Esophagus squamous epithelium (tissue), 5 donors: ENCODE data around the gene DRGX. TPM values are rescaled to one million over a fixed set of nuclear protein-coding genes. Genes with fewer than 3 reads are reported as not detected.

Experiments used
- DNase-seq: peaks from one replicate; lab custom pipeline; 2025; lab: John Stamatoyannopoulos, UW
- H3K27ac ChIP-seq, 4 donors: fragments of 200-600 bp; sonication (generic); one replicate each; pipeline ENCODE4 v1.5.1; 2016 to 2019; ENCODE audit warnings: mild to moderate bottlenecking in 1 of 4
- H3K27me3 ChIP-seq, 4 donors: fragments of 200-600 bp; sonication (generic); 1 replicate in 3 of 4; 2 replicates in 1 of 4; pipeline versions ENCODE4 v1.5.1 to v1.6.0; 2017 to 2021; ENCODE audit warnings: antibody characterized with exemption in 1 of 4
- H3K36me3 ChIP-seq, 3 donors: fragments of 200-600 bp; sonication (generic); one replicate each; pipeline ENCODE4 v1.5.1; 2016 to 2019
- H3K4me1 ChIP-seq, 3 donors: fragments of 200-600 bp; sonication (generic); one replicate each; pipeline ENCODE4 v1.5.1; 2017 to 2019
- H3K4me3 ChIP-seq, 4 donors: fragments of 200-600 bp; sonication (generic); 1 replicate in 3 of 4; 2 replicates in 1 of 4; pipeline ENCODE4 v1.5.1; 2016 to 2019; ENCODE audit warnings: mild to moderate bottlenecking in 2 of 4, moderate library complexity in 1 of 4
- H3K9me3 ChIP-seq, 3 donors: fragments of 200-600 bp; sonication (generic); one replicate each; pipeline ENCODE4 v1.5.1; 2016 to 2019
- CTCF ChIP-seq, 6 experiments: fragments of 450-650 bp in 4 of 6; fragments of 200-600 bp in 2 of 6; sonication (generic) in 2 of 6; IDR thresholded peaks; one replicate each; pipeline ENCODE4 v1.5.1; 2016 to 2019; ENCODE audit warnings: antibody characterized with exemption in 6 of 6, mild to moderate bottlenecking in 4 of 6, moderate library complexity in 4 of 6
- POLR2A ChIP-seq, 4 donors: fragments of 450-650 bp; IDR thresholded peaks; one replicate each; pipeline ENCODE4 v1.6.1; 2017; ENCODE audit warnings: antibody characterized with exemption in 4 of 4, mild to moderate bottlenecking in 4 of 4, moderate library complexity in 3 of 4
- WGBS, 2 donors: methylation state at CpG; one replicate each; pipeline ENCODE4 v1.1.5; 2018; 5-methylcytosine and 5-hydroxymethylcytosine counted together
- intact Hi-C: fragments of 100-400 bp; cut with DNase I; formaldehyde crosslinking; loops from one replicate; pipeline ENCODE4 v1.15.0; 2022
- total RNA-seq, 4 donors: library from RNA; depleted of rRNA; stranded (reverse); fragments of >200 nt; gene quantifications; one replicate each; pipeline ENCODE4 v1.1.0, GENCODE V29; 2016
- donor health status: DM: yes; HTN: yes; CAD: no.

The DRGX gene
- total RNA-seq, 4 donors from 2014 or later: not detected

GRCh38 chr10:49367600-49367999, 28.3 kb downstream of the DRGX start:
- DNase-seq: no peak

GRCh38 chr10:49366460-49366859, 29.4 kb downstream of the DRGX start:
- no peaks in the 10 kb centered on the region for H3K9me3 ChIP-seq
- no peak overlapping the region for H3K4me3 ChIP-seq
- H3K27ac ChIP-seq: no peak overlapping the region
- WGBS, 2 donors: 68 to 74% methylated on average over 4 of the region's 4 CpGs
- peaks cover 0 to 5% (median 0%) of the 10 kb centered on the region in 4 donors for H3K27me3 ChIP-seq
- intact Hi-C loops: no loop called here
- H3K4me1 ChIP-seq: no peaks in the 10 kb centered on the region
- TF ChIP-seq CTCF (IDR thresholded peaks at IDR 0.05) (no peak), POLR2A (IDR thresholded peaks at IDR 0.05) (no peak)
- H3K36me3 ChIP-seq: no peaks in the 10 kb centered on the region
- DNase-seq: no peak

More at GRCh38 chr10:49367600-49367999, 28.3 kb downstream of the DRGX start:
- Histone ChIP-seq H3K4me1 (no peaks in the 10 kb centered on the region), H3K27me3 (peaks cover 0 to 5% (median 0%) of the 10 kb centered on the region in 4 donors), H3K4me3 (no peak overlapping the region), H3K27ac (no peak overlapping the region), H3K9me3 (no peaks in the 10 kb centered on the region), H3K36me3 (no peaks in the 10 kb centered on the region)
- 40 to 49% methylated on average over 5 of the region's 5 CpGs for WGBS, 2 donors
- intact Hi-C loops: no loop called here
- TF ChIP-seq CTCF (IDR thresholded peaks at IDR 0.05): no peak
- TF ChIP-seq POLR2A (IDR thresholded peaks at IDR 0.05): no peak

GRCh38 chr10:49365675-49366415, 30.0 kb downstream of the DRGX start:
- no peak overlapping the region for H3K27ac ChIP-seq
- 73 to 100% methylated on average over 3 of the region's 23 CpGs for WGBS, 2 donors
- intact Hi-C loops: no loop called here
- TF ChIP-seq POLR2A (IDR thresholded peaks at IDR 0.05): no peak
- no peak for TF ChIP-seq CTCF (IDR thresholded peaks at IDR 0.05)
- H3K36me3 ChIP-seq: no peaks in the 10 kb centered on the region
- H3K4me1 ChIP-seq: no peaks in the 10 kb centered on the region
- H3K9me3 ChIP-seq: no peaks in the 10 kb centered on the region
- peaks cover 0 to 5% (median 0%) of the 10 kb centered on the region in 4 donors for H3K27me3 ChIP-seq
- DNase-seq: no peak
- H3K4me3 ChIP-seq: no peak overlapping the region

- no peak for DNase-seq
Observed at GRCh38 chr10:49365275-49365674, 30.6 kb downstream of the DRGX start.

More at GRCh38 chr10:49365275-49365674, 30.6 kb downstream of the DRGX start:
- intact Hi-C loops: no loop called here
- 78 to 100% methylated on average over 1 to 3 of the region's 3 CpGs for WGBS, 2 donors
- no peak for TF ChIP-seq POLR2A (IDR thresholded peaks at IDR 0.05)
- TF ChIP-seq CTCF (IDR thresholded peaks at IDR 0.05): no peak
- Histone ChIP-seq H3K4me1 (peaks cover 0 to 5% (median 4%) of the 10 kb centered on the region in 3 donors), H3K27ac (no peak overlapping the region), H3K27me3 (peaks cover 0 to 5% (median 0%) of the 10 kb centered on the region in 4 donors), H3K4me3 (no peak overlapping the region), H3K9me3 (no peaks in the 10 kb centered on the region), H3K36me3 (no peaks in the 10 kb centered on the region)
